Endothelial cell of umbilical vein (primary cell): ENCODE data around the gene LGALS3BP. TPM values are rescaled to one million over a fixed set of nuclear protein-coding genes. Genes with fewer than 3 reads are reported as not detected.

Experiments
- BruUV-seq: library from RNA; stranded (reverse); fragments of 400-500 nt; replicated peaks from 2 replicates; lab custom pipeline; 2021; lab: Mats Ljungman, UMichigan
- CTCF ChIA-PET: fragments of 300-600, 350-600 bp; sonication (Branson Sonifier 250); formaldehyde crosslinking; loops from one replicate; lab custom pipeline; 2021; ENCODE audit warnings: antibody characterized with exemption, inconsistent platforms; lab: Charles Lee
- POLR2A ChIA-PET: fragments of 300-600, 350-600 bp; sonication (Branson Sonifier 250); formaldehyde crosslinking; loops from one replicate; lab custom pipeline; 2021; ENCODE audit warnings: antibody characterized with exemption, inconsistent platforms; lab: Charles Lee
- DNase-seq: peaks from one replicate; pipeline ENCODE4 v3.0.0-alpha.2; 2011; ENCODE audit warnings: low read depth, low spot score
- FAIRE-seq: peaks from 2 replicates; lab custom pipeline; 2011; peaks lifted over from hg19 to GRCh38; lab: Jason Lieb, UNC
- H2AFZ ChIP-seq: 2 replicates; pipeline ENCODE4 v1.6.0; 2012; ENCODE audit warnings: low read depth, low read length, control low read depth, inconsistent platforms
- H3K27ac ChIP-seq: 2 replicates; pipeline ENCODE4 v1.5.1; 2011; ENCODE audit warnings: low read depth, mild to moderate bottlenecking, control low read depth, low read length, moderate library complexity; ENCODE audit not compliant: insufficient read depth
- H3K27me3 ChIP-seq, 2 experiments: 2 replicates each; pipeline versions ENCODE4 v1.6.0 to v1.6.1; 2011; ENCODE audit warnings: low read length in 2 of 2, mixed read lengths in 1 of 2; ENCODE audit not compliant: control insufficient read depth in 2 of 2, insufficient read depth in 2 of 2
- H3K36me3 ChIP-seq, 2 experiments: 2 replicates in 1 of 2; 3 replicates in 1 of 2; pipeline ENCODE4 v1.5.1; 2011; ENCODE audit warnings: low read length in 2 of 2, mild to moderate bottlenecking in 1 of 2, moderate library complexity in 1 of 2; ENCODE audit not compliant: control insufficient read depth in 2 of 2, insufficient read depth in 2 of 2; ENCODE audit errors: extremely low read depth in 1 of 2
- H3K4me1 ChIP-seq: 3 replicates; pipeline ENCODE4 v1.5.1; 2011; ENCODE audit warnings: mild to moderate bottlenecking, low read length; ENCODE audit not compliant: control insufficient read depth, insufficient read depth; ENCODE audit errors: extremely low read depth
- H3K4me2 ChIP-seq: 2 replicates; pipeline ENCODE4 v1.6.1; 2011; ENCODE audit warnings: low read length, control low read depth, mixed read lengths; ENCODE audit not compliant: insufficient read depth
- H3K4me3 ChIP-seq, 3 experiments: fragments of 200-600 bp in 1 of 3; sonication (generic), shearing (Covaris generic) in 1 of 3; replicated peaks in 1 of 3; 2 replicates each; pipeline ENCODE4 v1.5.1; 2011 to 2016; ENCODE audit warnings: control low read depth in 3 of 3, low read length in 3 of 3, mild to moderate bottlenecking in 2 of 3, inconsistent platforms in 1 of 3, low read depth in 1 of 3, moderate library complexity in 1 of 3; ENCODE audit not compliant: insufficient read depth in 1 of 3
- H3K79me2 ChIP-seq: 2 replicates; pipeline ENCODE4 v1.6.0; 2012; ENCODE audit warnings: low read length, inconsistent platforms; ENCODE audit not compliant: control insufficient read depth, insufficient read depth
- H3K9ac ChIP-seq: replicated peaks from 2 replicates; pipeline ENCODE3; 2011; ENCODE audit warnings: low read length, control low read depth; ENCODE audit not compliant: insufficient read depth; ENCODE audit errors: extremely low read depth
- H3K9me1 ChIP-seq: replicated peaks from 3 replicates; pipeline ENCODE4 v1.6.0; 2011; ENCODE audit warnings: mild to moderate bottlenecking, low read length; ENCODE audit not compliant: control insufficient read depth, insufficient read depth; ENCODE audit errors: extremely low read depth
- H3K9me3 ChIP-seq: replicated peaks from 2 replicates; pipeline ENCODE4 v1.5.1; 2012; ENCODE audit warnings: low read length, inconsistent platforms; ENCODE audit not compliant: control insufficient read depth, insufficient read depth
- H4K20me1 ChIP-seq: replicated peaks from 2 replicates; pipeline ENCODE3; 2011; ENCODE audit warnings: mild to moderate bottlenecking, low read length; ENCODE audit not compliant: control insufficient read depth, insufficient read depth; ENCODE audit errors: extremely low read depth
- EZH2 ChIP-seq: IDR thresholded peaks from 2 replicates; pipeline ENCODE4 v1.6.1; 2012; ENCODE audit warnings: borderline replicate concordance, low read depth, mild to moderate bottlenecking, moderate library complexity, low read length, inconsistent platforms; ENCODE audit not compliant: severe bottlenecking
- FOS ChIP-seq: IDR thresholded peaks from 2 replicates; pipeline ENCODE4 v1.6.1; 2011; ENCODE audit warnings: mild to moderate bottlenecking, low read length, moderate library complexity, borderline replicate concordance; ENCODE audit not compliant: insufficient read depth
- GATA2 ChIP-seq: IDR thresholded peaks from 2 replicates; pipeline ENCODE4 v1.7.0; 2011; ENCODE audit warnings: low read depth, mild to moderate bottlenecking, moderate library complexity, mixed read lengths, low read length; ENCODE audit not compliant: insufficient read length, insufficient read depth
- JUN ChIP-seq: IDR thresholded peaks from 2 replicates; pipeline ENCODE4 v1.6.1; 2011; ENCODE audit warnings: borderline replicate concordance, low read depth; ENCODE audit not compliant: insufficient read length, insufficient read depth
- MAX ChIP-seq: IDR thresholded peaks from 2 replicates; pipeline ENCODE4 v1.6.1; 2011; ENCODE audit not compliant: insufficient read depth, insufficient read length
- MYC ChIP-seq: IDR thresholded peaks from one replicate; pipeline ENCODE4 v1.6.1; 2011; ENCODE audit warnings: mild to moderate bottlenecking, low read depth, low read length
- POLR2A ChIP-seq: IDR thresholded peaks from 2 replicates; pipeline ENCODE4 v1.6.1; 2012; ENCODE audit warnings: low read depth, mild to moderate bottlenecking, control low read depth, low read length
- POLR2AphosphoS5 ChIP-seq: IDR thresholded peaks from 2 replicates; pipeline ENCODE4 v1.6.1; 2012; ENCODE audit warnings: low read depth, mild to moderate bottlenecking, control low read depth, low read length, moderate library complexity; ENCODE audit not compliant: insufficient read depth
- dilution Hi-C: fragments of 300-500 bp; cut with MboI; formaldehyde crosslinking; loops from one replicate; pipeline ENCODE4 v1.15.0; 2019; ENCODE audit warnings: low sequenced_read_pairs; ENCODE audit not compliant: extremely low pct_ligation_motif_present
- intact Hi-C: fragments of 100-400 bp; cut with micrococcal nuclease; formaldehyde crosslinking; loops from one replicate; pipeline ENCODE4 v1.10.0; 2022
- polyA plus RNA-seq, 4 experiments: library from polyadenylated mRNA; depleted of rRNA in 3 of 4; stranded (reverse) in 3 of 4; unstranded in 1 of 4; fragments of >200 nt; gene quantifications; 2 replicates each; pipeline versions ENCODE4 v1.2.1 to v1.2.3, GENCODE V29; 2011 to 2012; ENCODE audit warnings: missing spikeins in 1 of 4
- total RNA-seq: library from RNA; stranded (reverse); gene quantifications from 2 replicates; pipeline ENCODE4 v1.2.3, GENCODE V29; 2021
- TF ChIP-seq, protein P1 (sequence below), 2 donors: IDR thresholded peaks; 1 replicate in 1 of 2; 2 replicates in 1 of 2; pipeline ENCODE4 v1.5.1; 2011; ENCODE audit warnings: low read length in 2 of 2, mild to moderate bottlenecking in 2 of 2, moderate library complexity in 2 of 2, control low read depth in 1 of 2, inconsistent platforms in 1 of 2, low read depth in 1 of 2; ENCODE audit not compliant: insufficient read depth in 1 of 2; ENCODE audit errors: extremely low read depth in 1 of 2

LGALS3BP gene
- total and polyA plus RNA-seq, 2 donors (not counting 3 experiments of a cell fraction or from before 2014, with no cell fraction given) = 0.77 to 1.3 TPM

DNA sequence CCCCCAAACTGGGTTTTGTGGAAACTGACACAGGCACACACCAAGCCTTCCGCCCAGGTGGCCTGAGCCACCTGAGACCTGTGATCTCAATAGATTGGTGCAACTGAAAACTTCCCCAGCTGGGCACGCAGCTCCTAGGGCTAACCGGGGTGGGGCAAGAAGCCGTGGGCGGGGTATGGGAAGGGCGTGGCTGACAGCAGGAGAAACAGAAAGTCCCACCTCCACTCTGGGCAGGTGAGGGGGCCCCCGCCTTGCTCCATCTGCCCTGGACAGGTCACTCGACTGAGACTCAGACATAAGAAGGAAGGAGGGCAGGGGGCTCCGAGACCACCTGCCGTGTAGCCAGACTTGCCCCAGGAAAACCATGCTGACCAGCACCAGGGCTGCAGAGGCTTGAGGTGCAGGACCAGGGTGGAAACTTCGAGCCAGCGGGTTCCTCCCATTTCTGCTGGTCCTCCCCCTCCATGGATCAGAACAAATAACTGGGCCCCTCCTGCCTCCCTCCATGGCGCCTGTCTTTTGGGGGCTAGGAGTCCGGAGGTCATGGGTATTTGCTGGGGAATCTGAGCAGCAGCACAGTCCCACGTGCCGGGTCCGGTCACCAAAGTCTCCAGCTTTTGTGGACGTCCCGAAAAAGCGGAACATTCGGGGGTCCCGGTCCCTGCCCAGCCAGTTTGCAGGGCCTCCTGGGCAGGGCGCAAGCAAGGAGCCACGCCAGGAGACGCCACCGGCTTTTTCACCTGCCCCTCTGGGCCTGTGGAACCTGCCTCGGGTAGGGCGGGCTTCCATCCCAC, 55.9 kb downstream of the LGALS3BP start:
- Histone ChIP-seq H2AFZ (no peak overlapping the region), H3K9ac (peak overlapping the region; percentile 21), H3K36me3 (no peaks in the 10 kb centered on the region), H3K79me2 (peaks cover 50% of the 10 kb centered on the region), H3K4me3 (peak overlapping the region; percentile 54 to 78 (median 59)), H3K9me3 (no peaks in the 10 kb centered on the region), H3K4me1 (peaks cover 13% of the 10 kb centered on the region), H3K27me3 (no peaks in the 10 kb centered on the region), H3K9me1 (no peaks in the 10 kb centered on the region), H4K20me1 (peaks cover 5% of the 10 kb centered on the region), H3K27ac (no peak overlapping the region), H3K4me2 (peak overlapping the region; percentile 57)
- DNase-seq = peak; percentile 14
- TF ChIP-seq EZH2 (no peak), FOS (no peak), MAX (no peak), POLR2AphosphoS5 (no peak), MYC (no peak), POLR2A (no peak), JUN (no peak), GATA2 (no peak)
- TF ChIP-seq, protein P1, sequence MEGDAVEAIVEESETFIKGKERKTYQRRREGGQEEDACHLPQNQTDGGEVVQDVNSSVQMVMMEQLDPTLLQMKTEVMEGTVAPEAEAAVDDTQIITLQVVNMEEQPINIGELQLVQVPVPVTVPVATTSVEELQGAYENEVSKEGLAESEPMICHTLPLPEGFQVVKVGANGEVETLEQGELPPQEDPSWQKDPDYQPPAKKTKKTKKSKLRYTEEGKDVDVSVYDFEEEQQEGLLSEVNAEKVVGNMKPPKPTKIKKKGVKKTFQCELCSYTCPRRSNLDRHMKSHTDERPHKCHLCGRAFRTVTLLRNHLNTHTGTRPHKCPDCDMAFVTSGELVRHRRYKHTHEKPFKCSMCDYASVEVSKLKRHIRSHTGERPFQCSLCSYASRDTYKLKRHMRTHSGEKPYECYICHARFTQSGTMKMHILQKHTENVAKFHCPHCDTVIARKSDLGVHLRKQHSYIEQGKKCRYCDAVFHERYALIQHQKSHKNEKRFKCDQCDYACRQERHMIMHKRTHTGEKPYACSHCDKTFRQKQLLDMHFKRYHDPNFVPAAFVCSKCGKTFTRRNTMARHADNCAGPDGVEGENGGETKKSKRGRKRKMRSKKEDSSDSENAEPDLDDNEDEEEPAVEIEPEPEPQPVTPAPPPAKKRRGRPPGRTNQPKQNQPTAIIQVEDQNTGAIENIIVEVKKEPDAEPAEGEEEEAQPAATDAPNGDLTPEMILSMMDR (IDR thresholded peaks at IDR 0.05; ENCODE audit: extremely low read depth in 1 of 2, insufficient read depth in 1 of 2, low read depth in 1 of 2, low read length in 2 of 2) = no peak
- FAIRE-seq = peak; percentile 76
- dilution Hi-C loops = no loop called here
- BruUV-seq = TSS peak; percentile 20
- ChIA-PET POLR2A (interaction anchor here (0.6 to 1.3 kb wide), 2 partner anchors 10 to 24 kb away, joined by 3 to 4 read pairs; no protein-coding TSS in a partner anchor), CTCF (interaction anchor here (1.0 to 2.0 kb wide), 3 partner anchors 10 to 58 kb away, joined by 3 to 16 read pairs (median 10); no protein-coding TSS in a partner anchor)
- intact Hi-C loops = loop anchor here (1.0 to 2.0 kb wide), 3 partner anchors 47 to 61 kb away; no protein-coding TSS in a partner anchor
